ENCODE results near the gene MIAT. TPM values are rescaled to one million over a fixed set of nuclear protein-coding genes. Genes with fewer than 3 reads are reported as not detected.

MIAT gene
- total RNA-seq (2021; fragmentation: NEBNext Ultra II Directional; extraction: Animal tissue kit (Norgen Biotek cat#: 25700)) (33.8 and 36.0 TPM in 2 replicates), polyA plus RNA-seq (2011; rRNA removed) (27.6 and 38.3 TPM in 2 replicates), polyA minus RNA-seq (2011; rRNA and poly(A)+ RNA removed) (75.5 and 135 TPM in 2 replicates)
- 55.4 TPM for polyA plus RNA-seq (2011; cell fraction: cytosol; rRNA removed)
- 134 TPM for polyA plus RNA-seq (2011; cell fraction: nucleus; rRNA removed)
- 55.6 to 81.0 TPM (median 63.3 TPM) in 4 replicates for polyA plus RNA-seq (2012, experiment 1 of 2)
- polyA plus RNA-seq (2012, experiment 2 of 2): 4.6 TPM
- 44.4 TPM for polyA plus RNA-seq (2013, experiment 1 of 2)
- 37.1 TPM for polyA plus RNA-seq (2013, experiment 2 of 2)
- 20.6 TPM for polyA minus RNA-seq (2011; cell fraction: cytosol; rRNA and poly(A)+ RNA removed)
- 72.4 TPM for polyA minus RNA-seq (2011; cell fraction: nucleus; rRNA and poly(A)+ RNA removed)
- long read RNA-seq, experiment 1: 0 reads
- long read RNA-seq, experiment 2, full-length matches to known transcripts: 1 of 11 reads
- long read RNA-seq, experiment 2, partial matches to known transcripts: 1 of 11 reads
- long read RNA-seq, experiment 2, other reads (novel, unspliced or antisense): 9 of 11 reads

- Histone ChIP-seq H3K56ac (replicated peaks; ENCODE audit: insufficient read length, low read depth, low read length) (no peak within 1 kb of the TSS), H3K18ac (ENCODE audit: extremely low read depth, low read length) (peak within 1 kb of the TSS; percentile 89), H3K79me1 (ENCODE audit: low read depth, low read length) (0 out of 2 replicates have a peak, but pooled peaks cover 3% of the 10 kb centered on the region), H2BK20ac (ENCODE audit: low read length) (peak within 1 kb of the TSS; percentile 74; the same call in 1 of the 2 replicates), H2BK120ac (replicated peaks; ENCODE audit: low read depth, low read length) (no peak within 1 kb of the TSS), H3K4me1 (replicated peaks in 1 of 4; ENCODE audit: control insufficient read depth in 3 of 4, insufficient read depth in 4 of 4, low read length in 3 of 4) (peaks cover 10 to 21% (median 13%) of the 10 kb centered on the region in 4 experiments), H3K9ac (replicated peaks in 1 of 4; ENCODE audit: extremely low read depth in 1 of 4, low read depth in 3 of 4, low read length in 3 of 4) (peak within 1 kb of the TSS; percentile 44 to 77 (median 71)), H3K4me2 (ENCODE audit: insufficient read depth in 1 of 2, low read depth in 2 of 2, low read length in 2 of 2) (peak within 1 kb of the TSS; percentile 71 to 82), H2BK5ac (ENCODE audit: low read depth, low read length) (peak within 1 kb of the TSS; percentile 49; the same call in 1 of the 2 replicates), H3K27ac (ENCODE audit: low read depth, low read length) (0 out of 2 replicates have a peak within 1 kb of the TSS, but pooled peaks have one; percentile 2), H4K5ac (ENCODE audit: insufficient read length, low read depth, low read length) (peak within 1 kb of the TSS; percentile 8), H3K27me3 (replicated peaks in 1 of 4; ENCODE audit: control insufficient read depth in 3 of 4, extremely low read depth in 1 of 4, insufficient read depth in 3 of 4, low read length in 3 of 4) (no peaks in the 10 kb centered on the region; a peak in 1 of 7 replicates), H3K36me3 (ENCODE audit: control insufficient read depth in 2 of 4, insufficient read depth in 4 of 4, low read length in 3 of 4) (no peaks in the 10 kb centered on the region; a peak in 1 of 8 replicates), H3K4me3 (ENCODE audit: extremely low read depth in 1 of 4, insufficient read depth in 2 of 4, low read depth in 3 of 4, low read length in 4 of 4) (peak within 1 kb of the TSS; percentile 71 to 96 (median 82)), H3K14ac (ENCODE audit: insufficient read length) (no peak within 1 kb of the TSS), H2BK15ac (ENCODE audit: low read length) (no peak within 1 kb of the TSS; the same call in 1 of the 2 replicates), H3K9me3 (ENCODE audit: insufficient read depth in 2 of 2, low read depth in 1 of 2, low read length in 1 of 2) (no peaks in the 10 kb centered on the region), H3K23me2 (ENCODE audit: low read depth, low read length) (peaks cover 15% of the 10 kb centered on the region), H3K23ac (ENCODE audit: insufficient read length) (no peak within 1 kb of the TSS), H4K8ac (ENCODE audit: extremely low read depth, insufficient read depth, low read length) (peak within 1 kb of the TSS; percentile 75), H3K4ac (replicated peaks; ENCODE audit: insufficient read length, low read depth, low read length) (no peak within 1 kb of the TSS), H3K79me2 (ENCODE audit: control insufficient read depth in 1 of 2, insufficient read depth in 2 of 2, low read length in 2 of 2) (peaks cover 0 to 24% of the 10 kb centered on the region in 2 experiments; a peak in 2 of 4 replicates), H4K91ac (replicated peaks; ENCODE audit: insufficient read length, low read length) (peak within 1 kb of the TSS; percentile 20), H4K20me1 (replicated peaks in 1 of 2; ENCODE audit: control insufficient read depth in 1 of 2, insufficient read depth in 2 of 2, low read length in 2 of 2) (no peaks in the 10 kb centered on the region), H2AK5ac (ENCODE audit: low read depth, low read length) (no peak within 1 kb of the TSS), H2BK12ac (ENCODE audit: low read depth, low read length) (peak within 1 kb of the TSS; percentile 22), H2AFZ (ENCODE audit: low read length) (no peak within 1 kb of the TSS)
- WGBS, 2 experiments (ENCODE audit: extremely low coverage in 1 of 2, insufficient coverage in 1 of 2, insufficient read length in 1 of 2, insufficient replicate concordance in 2 of 2, low coverage in 1 of 2, low lambda C conversion rate in 2 of 2, missing lambda C conversion rate in 1 of 2): 4% methylated on average over 44 of the region's 62 CpGs; no CpG with 5 or more reads in 1 of the 2 experiments
- ChIA-PET POLR2A (ENCODE audit: partially characterized antibody) (interaction anchor here (0.7 to 7.9 kb wide), 9 partner anchors 8 to 1816 kb away, joined by 3 to 43 read pairs (median 4); no protein-coding TSS in a partner anchor), CTCF (ENCODE audit: partially characterized antibody) (interaction anchor here (0.8 to 1.3 kb wide), 5 partner anchors 9 to 154 kb away, joined by 3 to 5 read pairs (median 4); no protein-coding TSS in a partner anchor)
- DNase-seq (ENCODE audit: low read depth in 1 of 2, low spot score in 2 of 2) (peak in 1 of 2 experiments; percentile 87), FAIRE-seq (no peak)
- TF ChIP-seq, protein P1, sequence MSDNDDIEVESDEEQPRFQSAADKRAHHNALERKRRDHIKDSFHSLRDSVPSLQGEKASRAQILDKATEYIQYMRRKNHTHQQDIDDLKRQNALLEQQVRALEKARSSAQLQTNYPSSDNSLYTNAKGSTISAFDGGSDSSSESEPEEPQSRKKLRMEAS (IDR thresholded peaks at IDR 0.05): 0 out of 2 replicates have a peak, but pooled peaks have one; percentile 33
- TF ChIP-seq POU5F1 (IDR thresholded peaks at IDR 0.05; ENCODE audit: low read depth, low read length) (no peak), TAF7 (optimal IDR thresholded peaks at IDR 0.05; ENCODE audit: borderline replicate concordance, low read depth, low read length) (no peak), PHF8 (conservative IDR thresholded peaks at IDR 0.05; ENCODE audit: low read depth, low read length) (peak; percentile 34; the same call in 1 of the 2 replicates)
- TF ChIP-seq, protein P2, sequence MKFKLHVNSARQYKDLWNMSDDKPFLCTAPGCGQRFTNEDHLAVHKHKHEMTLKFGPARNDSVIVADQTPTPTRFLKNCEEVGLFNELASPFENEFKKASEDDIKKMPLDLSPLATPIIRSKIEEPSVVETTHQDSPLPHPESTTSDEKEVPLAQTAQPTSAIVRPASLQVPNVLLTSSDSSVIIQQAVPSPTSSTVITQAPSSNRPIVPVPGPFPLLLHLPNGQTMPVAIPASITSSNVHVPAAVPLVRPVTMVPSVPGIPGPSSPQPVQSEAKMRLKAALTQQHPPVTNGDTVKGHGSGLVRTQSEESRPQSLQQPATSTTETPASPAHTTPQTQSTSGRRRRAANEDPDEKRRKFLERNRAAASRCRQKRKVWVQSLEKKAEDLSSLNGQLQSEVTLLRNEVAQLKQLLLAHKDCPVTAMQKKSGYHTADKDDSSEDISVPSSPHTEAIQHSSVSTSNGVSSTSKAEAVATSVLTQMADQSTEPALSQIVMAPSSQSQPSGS (IDR thresholded peaks at IDR 0.05; ENCODE audit: low read length): no peak
Measured at GRCh38 chr22:26656891-26657851, at the start of gene MIAT. Gene MIAT, plus strand, starts transcription at chr22:26657588.

All from H1 (cell line).